B cell (primary cell): ENCODE results near the gene PTF1A. TPM values are rescaled to one million over a fixed set of nuclear protein-coding genes. Genes with fewer than 3 reads are reported as not detected.

ENCODE experiments used
- ATAC-seq: fragments of 200-7000 bp; cut with Tn5 transposase; one replicate; pipeline ENCODE4 v1.10.0; 2021; ENCODE audit warnings: low read depth, mild to moderate bottlenecking, moderate number of reproducible peaks, moderate library complexity
- CTCF ChIA-PET: fragments of 350-600 bp; sonication (Branson Sonifier 250); formaldehyde crosslinking; loops from one replicate; lab custom pipeline; 2021; ENCODE audit warnings: antibody characterized with exemption, inconsistent platforms; lab: Charles Lee
- POLR2A ChIA-PET: fragments of 350-600 bp; sonication (Branson Sonifier 250); formaldehyde crosslinking; loops from one replicate; lab custom pipeline; 2021; ENCODE audit warnings: antibody characterized with exemption; lab: Charles Lee
- DNase-seq: peaks from one replicate; pipeline ENCODE4 v3.0.0; 2013
- H2AFZ ChIP-seq: 2 replicates; pipeline ENCODE4 v1.6.1; 2012; ENCODE audit warnings: mild to moderate bottlenecking, low read depth, low read length; ENCODE audit not compliant: insufficient read depth, poor library complexity, severe bottlenecking
- H3K27ac ChIP-seq, 2 donors: 1 replicate in 1 of 2; 2 replicates in 1 of 2; pipeline ENCODE4 v1.5.1; 2012 to 2013; ENCODE audit warnings: low read length in 2 of 2, mild to moderate bottlenecking in 2 of 2, moderate library complexity in 1 of 2
- H3K27me3 ChIP-seq, 4 experiments: fragments of 200-600 bp in 1 of 4; sonication (generic) in 1 of 4; replicated peaks in 1 of 4; 1 replicate in 2 of 4; 2 replicates in 2 of 4; pipeline versions ENCODE4 v1.6.1 to v1.7.0; 2013 to 2016; ENCODE audit warnings: low read length in 3 of 4, mild to moderate bottlenecking in 2 of 4, mixed read lengths in 1 of 4, moderate library complexity in 1 of 4; ENCODE audit not compliant: insufficient read depth in 4 of 4, control insufficient read depth in 3 of 4; ENCODE audit errors: control extremely low read depth in 1 of 4
- H3K36me3 ChIP-seq, 2 experiments: replicated peaks in 1 of 2; 1 replicate in 1 of 2; 2 replicates in 1 of 2; pipeline versions ENCODE4 v1.6.1 to v1.7.1; 2013; ENCODE audit warnings: low read length in 1 of 2; ENCODE audit not compliant: insufficient read depth in 2 of 2, control insufficient read depth in 1 of 2; ENCODE audit errors: control extremely low read depth in 1 of 2, extremely low read depth in 1 of 2
- H3K4me1 ChIP-seq, 2 donors: fragments of 200-600 bp in 1 of 2; sonication (generic) in 1 of 2; 1 replicate in 1 of 2; 2 replicates in 1 of 2; pipeline versions ENCODE4 v1.5.1 to v1.6.1; 2013 to 2017; ENCODE audit warnings: low read length in 2 of 2; ENCODE audit not compliant: control insufficient read depth in 2 of 2, insufficient read depth in 2 of 2
- H3K4me2 ChIP-seq: replicated peaks from 2 replicates; pipeline ENCODE3; 2012; ENCODE audit warnings: mild to moderate bottlenecking, low read depth, low read length; ENCODE audit not compliant: poor library complexity, severe bottlenecking
- H3K4me3 ChIP-seq, 5 experiments: fragments of 200-600 bp in 1 of 5; sonication (generic) in 1 of 5; 1 replicate in 3 of 5; 2 replicates in 2 of 5; pipeline versions ENCODE4 v1.5.1 to v1.7.0; 2011 to 2016; ENCODE audit warnings: low read length in 4 of 5, mild to moderate bottlenecking in 4 of 5, low read depth in 2 of 5, control low read depth in 1 of 5, moderate library complexity in 1 of 5; ENCODE audit not compliant: insufficient read depth in 1 of 5; ENCODE audit errors: control extremely low read depth in 1 of 5, extremely low read depth in 1 of 5
- H3K79me2 ChIP-seq: fragments of 200-600 bp; sonication (generic); one replicate; pipeline ENCODE4 v1.6.0; 2016; ENCODE audit warnings: low read length; ENCODE audit not compliant: control insufficient read depth, insufficient read depth
- H3K9ac ChIP-seq: fragments of 200-600 bp; sonication (generic); 2 replicates; pipeline ENCODE4 v1.6.1; 2017; ENCODE audit warnings: mild to moderate bottlenecking, low read length, moderate library complexity
- H3K9me3 ChIP-seq, 3 donors: one replicate each; pipeline versions ENCODE4 v1.6.1 to v1.7.1; 2013; ENCODE audit warnings: low read length in 2 of 3; ENCODE audit not compliant: control insufficient read depth in 2 of 3, insufficient read depth in 1 of 3; ENCODE audit errors: control extremely low read depth in 1 of 3
- H4K20me1 ChIP-seq: 2 replicates; pipeline ENCODE4 v1.6.0; 2012; ENCODE audit warnings: mild to moderate bottlenecking, low read length; ENCODE audit not compliant: insufficient read depth, control insufficient read depth, poor library complexity, severe bottlenecking
- H3K27ac Mint-ChIP-seq: one replicate; pipeline ENCODE4 v1.8.0; 2021; ENCODE audit warnings: mixed read lengths
- H3K27me3 Mint-ChIP-seq: one replicate; pipeline ENCODE4 v1.8.0; 2021; ENCODE audit warnings: mixed read lengths
- H3K4me1 Mint-ChIP-seq: one replicate; pipeline ENCODE4 v1.8.0; 2021; ENCODE audit warnings: mixed read lengths
- H3K4me3 Mint-ChIP-seq: one replicate; pipeline ENCODE4 v1.8.0; 2021; ENCODE audit warnings: mixed read lengths
- H3K9me3 Mint-ChIP-seq: one replicate; pipeline ENCODE4 v1.8.0; 2022; ENCODE audit warnings: mixed read lengths; ENCODE audit not compliant: insufficient read depth
- CTCF ChIP-seq: fragments of 200-600 bp; IDR thresholded peaks from one replicate; pipeline ENCODE4 v1.8.0; 2022; ENCODE audit warnings: antibody characterized with exemption, mild to moderate bottlenecking
- EZH2 ChIP-seq: IDR thresholded peaks from 2 replicates; pipeline ENCODE4 v1.6.1; 2012; ENCODE audit warnings: borderline replicate concordance, low read depth, mild to moderate bottlenecking, moderate library complexity, low read length; ENCODE audit not compliant: insufficient read depth, poor library complexity, severe bottlenecking
- WGBS: methylation state at CpG from one replicate; pipeline ENCODE4 v1.1.5; 2013; ENCODE audit warnings: missing lambda C conversion rate; ENCODE audit not compliant: insufficient coverage; 5-methylcytosine and 5-hydroxymethylcytosine counted together
- intact Hi-C: fragments of 100-400 bp; cut with micrococcal nuclease; formaldehyde crosslinking; loops from one replicate; pipeline ENCODE4 v1.10.0; 2022
- polyA plus RNA-seq: library from polyadenylated mRNA; depleted of rRNA; stranded (reverse); fragments of >200 nt; gene quantifications from 2 replicates; pipeline ENCODE4 v1.2.3, GENCODE V29; 2012
- total RNA-seq, 2 donors: library from RNA; stranded (reverse); fragments of 120-200 nt in 1 of 2; gene quantifications; 1 replicate in 1 of 2; 2 replicates in 1 of 2; pipeline versions ENCODE4 v1.2.3 to v1.2.4, GENCODE V29; 2013 to 2022

PTF1A gene
- total and polyA plus RNA-seq, 2 donors (not counting 1 experiment from before 2014, with no cell fraction given), result not detected

- ATAC-seq (no peak), DNase-seq (no peak)
- H3K9me3 Mint-ChIP-seq, result no peaks in the 10 kb centered on the region
- Histone ChIP-seq H3K9me3 (no peaks in the 10 kb centered on the region), H3K4me2 (no peak overlapping the region), H3K36me3 (no peaks in the 10 kb centered on the region), H3K27ac (no peak overlapping the region), H3K27me3 (peaks cover 0 to 68% (median 27%) of the 10 kb centered on the region in 4 experiments), H3K79me2 (no peaks in the 10 kb centered on the region), H3K4me3 (no peak overlapping the region), H3K4me1 (no peaks in the 10 kb centered on the region), H4K20me1 (no peaks in the 10 kb centered on the region), H3K9ac (no peak overlapping the region), H2AFZ (no peak overlapping the region)
- peaks cover 59% of the 10 kb centered on the region for H3K27me3 Mint-ChIP-seq
- H3K4me3 Mint-ChIP-seq, result no peak overlapping the region
- H3K27ac Mint-ChIP-seq, result no peak overlapping the region
- H3K4me1 Mint-ChIP-seq, result peaks cover 1% of the 10 kb centered on the region
- WGBS, result 24% methylated on average over 10 of the region's 13 CpGs
- POLR2A ChIA-PET, result no interaction called here
- CTCF ChIA-PET, result no interaction called here
- no peak for TF ChIP-seq CTCF
- TF ChIP-seq EZH2, result no peak
- intact Hi-C loops, result no loop called here
Measured at GRCh38 chr10:23194471-23194965, 2.4 kb downstream of the PTF1A start.

DNA sequence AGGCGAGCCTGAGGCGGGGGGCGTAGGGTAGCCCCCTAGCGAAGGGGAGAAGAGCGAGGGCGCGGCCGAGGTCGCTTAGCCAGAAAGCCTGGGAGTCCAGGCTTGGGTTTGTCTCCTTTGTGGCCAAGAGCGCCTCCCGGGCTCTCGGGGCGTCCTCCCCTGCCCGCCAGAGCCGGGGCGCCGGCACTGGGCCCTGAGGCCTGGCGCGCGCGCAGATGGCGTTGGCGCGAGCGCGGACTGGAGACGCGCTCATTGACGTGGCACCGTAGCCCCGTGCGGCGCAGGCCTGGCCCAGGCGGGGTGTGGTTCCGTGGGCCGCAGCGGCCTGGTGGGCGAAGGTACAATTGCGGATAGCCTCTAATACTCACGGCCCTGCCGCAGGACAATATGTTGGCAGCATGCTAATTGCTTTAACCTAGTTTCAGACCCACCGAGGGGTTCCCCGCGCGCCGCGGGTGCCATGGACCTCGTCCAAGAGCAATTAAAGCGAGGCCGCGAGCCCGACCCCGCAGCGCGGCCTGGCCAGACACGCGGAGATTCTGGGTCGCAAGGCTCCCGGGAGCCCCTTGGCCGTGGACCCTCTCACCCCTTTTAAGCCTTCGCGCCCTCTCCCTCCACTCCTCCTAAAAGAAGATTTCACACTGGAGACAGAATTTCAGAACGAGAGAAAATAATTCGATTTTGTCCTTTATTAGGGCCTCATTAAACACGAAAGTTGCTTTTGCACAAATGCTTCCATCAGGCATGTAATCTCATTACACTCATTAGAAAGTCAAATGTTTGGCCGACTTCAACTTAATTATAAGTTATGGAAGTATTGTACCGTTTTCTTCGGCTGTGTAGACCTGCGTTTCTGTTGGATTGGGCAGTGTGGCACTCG lies 3.1 kb downstream of the PTF1A start:
- Mint-ChIP-seq H3K27me3 (peaks cover 59% of the 10 kb centered on the region), H3K27ac (no peak overlapping the region), H3K4me3 (no peak overlapping the region), H3K4me1 (peaks cover 1% of the 10 kb centered on the region), H3K9me3 (no peaks in the 10 kb centered on the region)
- ChIA-PET CTCF (no interaction called here), POLR2A (no interaction called here)
- Histone ChIP-seq H3K27me3 (peaks cover 0 to 74% (median 29%) of the 10 kb centered on the region in 4 experiments), H3K36me3 (no peaks in the 10 kb centered on the region), H3K79me2 (no peaks in the 10 kb centered on the region), H2AFZ (no peak overlapping the region), H3K4me3 (no peak overlapping the region), H3K27ac (no peak overlapping the region), H3K9ac (no peak overlapping the region), H4K20me1 (no peaks in the 10 kb centered on the region), H3K4me1 (no peaks in the 10 kb centered on the region), H3K9me3 (no peaks in the 10 kb centered on the region), H3K4me2 (no peak overlapping the region)
- TF ChIP-seq CTCF, result no peak
- TF ChIP-seq EZH2, result no peak
- 12% methylated on average over 66 of the region's 70 CpGs for WGBS
- DNase-seq (no peak), ATAC-seq (no peak)
- intact Hi-C loops, result no loop called here
